ENCODE results near the gene CACNA1G. TPM values are rescaled to one million over a fixed set of nuclear protein-coding genes. Genes with fewer than 3 reads are reported as not detected.
A peak's percentile ranks its signal among the peaks of the same experiment; 100 is the strongest.

Gene CACNA1G
- total RNA-seq, 3 donors from 2014 or later: 0.32 to 2.6 (median 2.3) TPM

DNA sequence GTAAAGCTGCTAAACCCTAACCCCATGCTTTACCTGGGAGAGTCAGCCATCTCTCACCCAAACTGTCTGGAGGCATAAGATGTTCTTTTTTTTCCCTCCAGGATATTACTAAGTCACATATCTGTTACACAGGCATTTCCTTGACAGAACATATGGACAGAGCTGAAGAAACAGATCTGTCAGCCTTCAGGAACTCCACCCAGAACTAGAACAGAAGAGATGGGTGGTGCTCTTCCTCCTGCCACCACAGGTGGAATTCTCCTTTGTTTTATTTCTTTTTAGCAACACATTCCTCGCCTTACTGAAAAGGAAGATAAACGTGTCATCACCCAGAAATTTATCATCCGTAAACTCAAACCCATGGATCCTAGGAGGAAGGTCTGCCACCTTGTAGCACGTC is 43.5 kb upstream of the CACNA1G start:
- intact Hi-C loops (cut with DNase I; ENCODE audit: low total_unique reads): no loop called here
- Histone ChIP-seq H3K36me3 (no peaks in the 10 kb centered on the region), H3K4me3 (no peak overlapping the region), H3K4me1 (no peaks in the 10 kb centered on the region), H3K27ac (no peak overlapping the region), H3K27me3 (no peaks in the 10 kb centered on the region), H3K9me3 (no peaks in the 10 kb centered on the region)
- no peak for DNase-seq (ENCODE audit: low spot score in 2 of 2)
- no peak for TF ChIP-seq POLR2AphosphoS5 (IDR thresholded peaks at IDR 0.05)
- TF ChIP-seq POLR2A (IDR thresholded peaks at IDR 0.05): no peak
- TF ChIP-seq, protein P1, sequence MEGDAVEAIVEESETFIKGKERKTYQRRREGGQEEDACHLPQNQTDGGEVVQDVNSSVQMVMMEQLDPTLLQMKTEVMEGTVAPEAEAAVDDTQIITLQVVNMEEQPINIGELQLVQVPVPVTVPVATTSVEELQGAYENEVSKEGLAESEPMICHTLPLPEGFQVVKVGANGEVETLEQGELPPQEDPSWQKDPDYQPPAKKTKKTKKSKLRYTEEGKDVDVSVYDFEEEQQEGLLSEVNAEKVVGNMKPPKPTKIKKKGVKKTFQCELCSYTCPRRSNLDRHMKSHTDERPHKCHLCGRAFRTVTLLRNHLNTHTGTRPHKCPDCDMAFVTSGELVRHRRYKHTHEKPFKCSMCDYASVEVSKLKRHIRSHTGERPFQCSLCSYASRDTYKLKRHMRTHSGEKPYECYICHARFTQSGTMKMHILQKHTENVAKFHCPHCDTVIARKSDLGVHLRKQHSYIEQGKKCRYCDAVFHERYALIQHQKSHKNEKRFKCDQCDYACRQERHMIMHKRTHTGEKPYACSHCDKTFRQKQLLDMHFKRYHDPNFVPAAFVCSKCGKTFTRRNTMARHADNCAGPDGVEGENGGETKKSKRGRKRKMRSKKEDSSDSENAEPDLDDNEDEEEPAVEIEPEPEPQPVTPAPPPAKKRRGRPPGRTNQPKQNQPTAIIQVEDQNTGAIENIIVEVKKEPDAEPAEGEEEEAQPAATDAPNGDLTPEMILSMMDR (IDR thresholded peaks at IDR 0.05): no peak

DNA sequence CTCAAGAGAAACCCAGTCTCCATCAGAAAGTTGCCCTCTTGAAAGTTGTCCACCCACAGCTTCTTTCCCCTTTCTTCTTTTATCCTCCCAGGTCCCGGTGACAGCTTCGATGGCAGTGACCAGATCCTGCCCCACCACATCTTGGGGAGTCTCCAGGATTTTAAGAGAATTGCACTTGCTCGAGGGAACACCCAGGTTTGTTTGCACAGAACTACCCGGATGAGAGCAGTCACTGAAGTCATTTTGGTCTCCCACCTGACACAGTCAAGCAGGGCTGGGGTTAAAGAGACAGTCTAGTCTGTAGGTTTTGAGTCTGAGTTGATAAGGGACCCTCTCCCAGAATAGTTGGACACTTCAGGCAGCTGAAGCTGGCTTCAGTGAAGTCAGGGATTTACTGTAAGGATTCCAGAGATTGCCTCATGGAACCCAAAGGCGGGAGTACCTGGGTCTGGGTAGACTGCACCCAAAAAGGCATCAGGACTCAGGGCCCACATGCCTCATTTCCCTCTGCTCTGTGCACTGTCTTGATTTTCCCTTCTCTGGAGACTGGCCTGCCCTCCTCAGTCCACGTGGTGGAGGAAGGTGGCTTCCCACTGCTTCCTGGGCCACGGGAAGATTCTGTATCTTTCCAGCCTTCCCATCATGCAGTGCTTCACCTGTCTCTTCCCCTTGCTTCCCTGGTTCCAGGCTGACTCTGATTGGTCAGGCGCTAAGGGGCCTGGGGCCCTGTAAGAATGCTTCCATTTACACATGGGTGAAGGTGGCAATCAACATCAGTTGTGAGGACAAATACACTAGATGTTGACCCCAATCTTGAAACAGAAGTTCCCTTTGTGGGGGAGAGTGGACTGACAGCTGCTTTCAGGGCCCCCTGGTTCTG is 42.8 kb upstream of the CACNA1G start:
- Histone ChIP-seq H3K4me3 (no peak overlapping the region), H3K4me1 (no peaks in the 10 kb centered on the region), H3K36me3 (no peaks in the 10 kb centered on the region), H3K27ac (peak overlapping the region in 1 of 2 donors; percentile 56), H3K27me3 (no peaks in the 10 kb centered on the region), H3K9me3 (no peaks in the 10 kb centered on the region)
- intact Hi-C loops (cut with DNase I; ENCODE audit: low total_unique reads): no loop called here
- TF ChIP-seq POLR2A (IDR thresholded peaks at IDR 0.05): no peak
- no peak for DNase-seq (ENCODE audit: low spot score in 2 of 2)

DNA sequence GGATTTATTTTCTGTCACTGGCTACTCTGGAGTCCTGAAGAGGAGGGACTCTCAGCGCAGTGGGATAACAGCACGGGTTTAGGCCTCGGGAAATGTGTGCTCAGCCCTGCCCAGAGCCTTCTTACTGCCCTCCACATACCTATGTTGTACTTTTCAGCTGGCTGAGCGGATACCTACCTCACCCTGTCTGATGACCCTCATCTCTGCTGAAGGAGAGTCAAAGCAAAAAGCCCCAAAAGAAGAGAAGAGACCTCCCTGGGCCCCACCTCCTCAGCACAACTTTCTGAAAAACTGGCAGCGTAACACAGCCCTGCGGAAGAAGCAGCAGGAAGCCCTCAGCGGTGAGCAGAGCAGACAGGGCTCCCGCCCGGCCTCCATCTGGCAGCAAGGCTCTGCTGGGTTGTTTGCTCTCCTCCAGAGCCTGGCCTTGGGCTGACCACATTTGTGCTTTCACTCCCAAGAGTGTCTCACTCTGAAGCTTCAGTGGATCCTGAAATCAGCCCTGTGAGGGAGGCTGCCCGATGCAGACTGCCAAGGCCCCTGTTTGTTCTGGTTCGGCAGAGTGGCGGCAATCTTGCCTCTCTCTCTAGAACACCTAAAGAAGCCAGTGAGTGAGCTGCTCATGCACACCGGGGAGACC is 42.0 kb upstream of the CACNA1G start:
- H3K9me3 ChIP-seq: no peaks in the 10 kb centered on the region
- no peaks in the 10 kb centered on the region for H3K36me3 ChIP-seq
- intact Hi-C loops (cut with DNase I; ENCODE audit: low total_unique reads): no loop called here
- no peaks in the 10 kb centered on the region for H3K4me1 ChIP-seq
- no peaks in the 10 kb centered on the region for H3K27me3 ChIP-seq
- TF ChIP-seq POLR2A (IDR thresholded peaks at IDR 0.05): no peak
- no peak for TF ChIP-seq POLR2AphosphoS5 (IDR thresholded peaks at IDR 0.05)
- TF ChIP-seq, protein P1 (IDR thresholded peaks at IDR 0.05): no peak
- DNase-seq (ENCODE audit: low spot score in 2 of 2): peak in 1 of 2 donors; percentile 65
- peak overlapping the region; percentile 25 to 56 for H3K27ac ChIP-seq
- no peak overlapping the region for H3K4me3 ChIP-seq

DNA sequence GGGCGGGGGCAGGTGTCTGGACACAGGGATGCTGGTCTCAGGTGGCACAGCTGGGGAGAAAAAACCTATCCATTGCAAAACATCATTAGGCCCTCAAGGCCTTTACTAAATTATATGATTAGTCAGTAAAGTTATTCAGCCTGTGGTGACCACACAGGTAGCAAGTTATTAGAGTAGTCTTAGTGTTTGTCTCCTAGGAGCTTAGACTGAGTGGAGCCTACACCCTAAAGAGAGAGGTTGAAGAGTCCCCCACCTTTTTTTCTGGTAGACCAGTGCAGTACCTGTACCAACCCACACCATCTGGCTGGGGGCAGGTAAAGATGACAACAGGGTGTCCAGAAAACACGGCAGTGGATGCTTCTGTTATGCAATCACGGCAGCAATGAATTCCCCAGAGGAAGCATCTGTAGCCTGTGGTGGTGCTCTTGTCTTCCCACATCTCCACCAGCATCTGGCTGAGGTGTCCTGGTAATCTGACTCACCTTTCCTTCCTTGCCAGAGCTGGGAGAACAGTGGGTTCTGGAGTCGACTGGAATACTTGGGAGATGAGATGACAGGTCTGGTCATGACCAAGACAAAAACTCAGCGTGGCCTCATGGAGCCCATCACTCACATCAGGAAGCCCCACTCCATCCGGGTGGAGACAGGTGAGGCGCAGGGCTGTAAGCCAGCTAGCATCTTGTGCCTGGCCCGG is 41.2 kb upstream of the CACNA1G start:
- Histone ChIP-seq H3K27ac (peak overlapping the region; percentile 25 to 56), H3K4me3 (no peak overlapping the region), H3K4me1 (no peaks in the 10 kb centered on the region), H3K27me3 (no peaks in the 10 kb centered on the region), H3K36me3 (no peaks in the 10 kb centered on the region), H3K9me3 (no peaks in the 10 kb centered on the region)
- DNase-seq (ENCODE audit: low spot score in 2 of 2): no peak
- TF ChIP-seq POLR2A (IDR thresholded peaks at IDR 0.05) (no peak), POLR2AphosphoS5 (IDR thresholded peaks at IDR 0.05) (no peak)
- TF ChIP-seq, protein P1 (IDR thresholded peaks at IDR 0.05): no peak
- intact Hi-C loops (cut with DNase I; ENCODE audit: low total_unique reads): no loop called here

DNA sequence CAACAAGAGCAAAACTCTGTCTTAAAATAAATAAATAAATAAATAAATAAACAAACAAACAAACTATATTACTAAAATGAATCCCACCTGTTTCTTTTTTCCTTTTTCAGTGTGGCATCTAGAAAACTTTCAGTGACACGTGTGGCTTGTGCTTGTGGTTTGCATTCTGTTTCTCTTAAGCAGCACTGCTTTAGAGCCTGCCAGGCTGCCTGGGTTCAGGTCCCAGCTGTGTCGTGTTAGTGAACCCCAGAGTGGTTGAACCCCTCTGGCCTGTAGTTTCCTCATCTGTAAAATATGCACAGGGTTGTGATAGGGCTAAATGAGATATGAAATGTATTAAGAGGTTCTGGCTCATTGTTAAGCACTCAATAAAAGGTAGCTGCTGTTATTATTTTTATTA is 40.0 kb upstream of the CACNA1G start:
- Histone ChIP-seq H3K27me3 (no peaks in the 10 kb centered on the region), H3K4me1 (no peaks in the 10 kb centered on the region), H3K27ac (no peak overlapping the region), H3K9me3 (no peaks in the 10 kb centered on the region), H3K4me3 (no peak overlapping the region), H3K36me3 (no peaks in the 10 kb centered on the region)
- intact Hi-C loops (cut with DNase I; ENCODE audit: low total_unique reads): loop anchor here (5.0 kb wide), 1 partner anchor 693 kb away; no protein-coding TSS in a partner anchor
- DNase-seq (ENCODE audit: low spot score in 2 of 2): no peak
- TF ChIP-seq, protein P1 (IDR thresholded peaks at IDR 0.05): no peak
- TF ChIP-seq POLR2AphosphoS5 (IDR thresholded peaks at IDR 0.05): no peak
- TF ChIP-seq POLR2A (IDR thresholded peaks at IDR 0.05): no peak

Data from breast epithelium (tissue), 4 donors.